ENCODE measurements around the gene STXBP4. TPM values are rescaled to one million over a fixed set of nuclear protein-coding genes. Genes with fewer than 3 reads are reported as not detected.

STXBP4 gene
- polyA plus RNA-seq, 1 donor (not counting 4 experiments of a cell fraction or from before 2014, with no cell fraction given): 4.2 TPM

- no peaks in the 10 kb centered on the region for H3K9me1 ChIP-seq (ENCODE audit: control insufficient read depth, extremely low read depth, insufficient read depth, low read length)
- no peaks in the 10 kb centered on the region for H4K20me1 ChIP-seq (ENCODE audit: control insufficient read depth, extremely low read depth, insufficient read depth, low read length)
- no peak overlapping the region for H3K9ac ChIP-seq (ENCODE audit: control insufficient read depth, extremely low read depth, insufficient read depth, low read length)
- no peak overlapping the region for H2AFZ ChIP-seq (ENCODE audit: control insufficient read depth, low read length)
- no peaks in the 10 kb centered on the region for H3K27me3 ChIP-seq (ENCODE audit: control insufficient read depth, extremely low read depth, insufficient read depth, low read length)
- H3K4me3 ChIP-seq (ENCODE audit: control insufficient read depth in 2 of 3, extremely low read depth in 1 of 3, insufficient read depth in 2 of 3, low read depth in 1 of 3, low read length in 3 of 3): no peak overlapping the region
- no peak overlapping the region for H3K27ac ChIP-seq (ENCODE audit: control insufficient read depth, insufficient read depth, low read length)
- dilution Hi-C loops (cut with MboI; ENCODE audit: extremely low pct_ligation_motif_present, low sequenced_read_pairs): no loop called here
- DNase-seq (ENCODE audit: low read depth, low spot score) (no peak), FAIRE-seq (no peak)
- H3K4me1 ChIP-seq (ENCODE audit: control insufficient read depth, extremely low read depth, insufficient read depth, low read length): no peaks in the 10 kb centered on the region
- TF ChIP-seq, protein P1, sequence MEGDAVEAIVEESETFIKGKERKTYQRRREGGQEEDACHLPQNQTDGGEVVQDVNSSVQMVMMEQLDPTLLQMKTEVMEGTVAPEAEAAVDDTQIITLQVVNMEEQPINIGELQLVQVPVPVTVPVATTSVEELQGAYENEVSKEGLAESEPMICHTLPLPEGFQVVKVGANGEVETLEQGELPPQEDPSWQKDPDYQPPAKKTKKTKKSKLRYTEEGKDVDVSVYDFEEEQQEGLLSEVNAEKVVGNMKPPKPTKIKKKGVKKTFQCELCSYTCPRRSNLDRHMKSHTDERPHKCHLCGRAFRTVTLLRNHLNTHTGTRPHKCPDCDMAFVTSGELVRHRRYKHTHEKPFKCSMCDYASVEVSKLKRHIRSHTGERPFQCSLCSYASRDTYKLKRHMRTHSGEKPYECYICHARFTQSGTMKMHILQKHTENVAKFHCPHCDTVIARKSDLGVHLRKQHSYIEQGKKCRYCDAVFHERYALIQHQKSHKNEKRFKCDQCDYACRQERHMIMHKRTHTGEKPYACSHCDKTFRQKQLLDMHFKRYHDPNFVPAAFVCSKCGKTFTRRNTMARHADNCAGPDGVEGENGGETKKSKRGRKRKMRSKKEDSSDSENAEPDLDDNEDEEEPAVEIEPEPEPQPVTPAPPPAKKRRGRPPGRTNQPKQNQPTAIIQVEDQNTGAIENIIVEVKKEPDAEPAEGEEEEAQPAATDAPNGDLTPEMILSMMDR (optimal IDR thresholded peaks at IDR 0.05 in 1 of 3, IDR thresholded peaks at IDR 0.05 in 1 of 3, conservative IDR thresholded peaks at IDR 0.05 in 1 of 3; ENCODE audit: extremely low read depth in 1 of 3, insufficient read depth in 2 of 3, low read length in 3 of 3): no peak
- no peaks in the 10 kb centered on the region for H3K9me3 ChIP-seq (ENCODE audit: control insufficient read depth, low read depth, low read length)
- H3K4me2 ChIP-seq (ENCODE audit: control insufficient read depth, extremely low read depth, insufficient read depth, low read depth, low read length): no peak overlapping the region
- H3K79me2 ChIP-seq (ENCODE audit: control insufficient read depth, insufficient read depth, low read length): no peaks in the 10 kb centered on the region
- H3K36me3 ChIP-seq (ENCODE audit: control insufficient read depth in 2 of 2, extremely low read depth in 1 of 2, insufficient read depth in 2 of 2, low read length in 2 of 2): no peaks in the 10 kb centered on the region
These were observed 152.7 kb downstream of the STXBP4 start for GRCh38 chr17:55121268-55121667.

DNA sequence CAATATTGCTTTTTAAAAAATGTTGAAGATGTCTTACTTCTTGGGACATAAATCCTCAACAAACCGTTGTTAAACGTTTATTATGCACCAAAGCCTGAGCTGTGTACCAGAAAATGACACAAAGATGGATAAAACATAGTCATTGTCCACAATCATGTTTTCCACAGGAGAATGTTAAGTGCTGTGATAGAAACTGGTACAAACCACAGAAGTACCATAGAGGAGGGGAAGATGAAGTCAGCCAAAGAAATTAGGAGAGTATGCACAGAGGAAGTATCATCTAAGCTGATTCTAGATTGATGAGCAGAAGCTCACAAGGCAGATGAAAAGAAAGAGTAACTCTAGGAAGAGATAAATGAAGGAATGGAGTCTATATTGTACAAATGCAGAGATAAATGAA, 153.5 kb downstream of the STXBP4 start:
- Histone ChIP-seq H2AFZ (ENCODE audit: control insufficient read depth, low read length) (no peak overlapping the region), H3K4me1 (ENCODE audit: control insufficient read depth, extremely low read depth, insufficient read depth, low read length) (no peaks in the 10 kb centered on the region), H3K9me3 (ENCODE audit: control insufficient read depth, low read depth, low read length) (no peaks in the 10 kb centered on the region), H4K20me1 (ENCODE audit: control insufficient read depth, extremely low read depth, insufficient read depth, low read length) (no peaks in the 10 kb centered on the region), H3K36me3 (ENCODE audit: control insufficient read depth in 2 of 2, extremely low read depth in 1 of 2, insufficient read depth in 2 of 2, low read length in 2 of 2) (no peaks in the 10 kb centered on the region), H3K9ac (ENCODE audit: control insufficient read depth, extremely low read depth, insufficient read depth, low read length) (no peak overlapping the region), H3K27ac (ENCODE audit: control insufficient read depth, insufficient read depth, low read length) (no peak overlapping the region), H3K4me2 (ENCODE audit: control insufficient read depth, extremely low read depth, insufficient read depth, low read depth, low read length) (no peak overlapping the region), H3K27me3 (ENCODE audit: control insufficient read depth, extremely low read depth, insufficient read depth, low read length) (no peaks in the 10 kb centered on the region), H3K4me3 (ENCODE audit: control insufficient read depth in 2 of 3, extremely low read depth in 1 of 3, insufficient read depth in 2 of 3, low read depth in 1 of 3, low read length in 3 of 3) (no peak overlapping the region), H3K79me2 (ENCODE audit: control insufficient read depth, insufficient read depth, low read length) (no peaks in the 10 kb centered on the region), H3K9me1 (ENCODE audit: control insufficient read depth, extremely low read depth, insufficient read depth, low read length) (no peaks in the 10 kb centered on the region)
- no peak for TF ChIP-seq EZH2 (IDR thresholded peaks at IDR 0.05; ENCODE audit: low read length)
- TF ChIP-seq, protein P1 (optimal IDR thresholded peaks at IDR 0.05 in 1 of 3, IDR thresholded peaks at IDR 0.05 in 1 of 3, conservative IDR thresholded peaks at IDR 0.05 in 1 of 3; ENCODE audit: extremely low read depth in 1 of 3, insufficient read depth in 2 of 3, low read length in 3 of 3): no peak
- FAIRE-seq (no peak), DNase-seq (ENCODE audit: low read depth, low spot score) (no peak)
- dilution Hi-C loops (cut with MboI; ENCODE audit: extremely low pct_ligation_motif_present, low sequenced_read_pairs): no loop called here
